Spleen (tissue), 11 donors: ENCODE results near the gene MARCHF2. TPM values are rescaled to one million over a fixed set of nuclear protein-coding genes. Genes with fewer than 3 reads are reported as not detected.

Experiments
- DNase-seq: peaks from one replicate; pipeline ENCODE4 v3.0.0-alpha.2; 2020
- H3K27ac ChIP-seq, 8 donors: fragments of 200-600 bp; sonication (generic) in 7 of 8; 1 replicate in 4 of 8; 2 replicates in 4 of 8; pipeline versions ENCODE4 v1.5.0 to v1.8.0; 2016 to 2021; ENCODE audit warnings: inconsistent platforms in 4 of 8, mild to moderate bottlenecking in 4 of 8, moderate library complexity in 1 of 8
- H3K27me3 ChIP-seq, 7 donors: fragments of 200-600 bp; sonication (generic) in 6 of 7; replicated peaks in 1 of 7; 1 replicate in 4 of 7; 2 replicates in 3 of 7; pipeline versions ENCODE4 v1.5.0 to v1.8.0; 2016 to 2021; ENCODE audit warnings: inconsistent platforms in 3 of 7, mild to moderate bottlenecking in 1 of 7
- H3K36me3 ChIP-seq, 6 donors: fragments of 200-600 bp; sonication (generic) in 5 of 6; 1 replicate in 4 of 6; 2 replicates in 2 of 6; pipeline versions ENCODE4 v1.5.0 to v1.8.0; 2016 to 2021; ENCODE audit warnings: inconsistent platforms in 2 of 6
- H3K4me1 ChIP-seq, 6 donors: fragments of 200-600 bp; sonication (generic) in 5 of 6; 1 replicate in 3 of 6; 2 replicates in 3 of 6; pipeline versions ENCODE4 v1.5.0 to v1.8.0; 2016 to 2021; ENCODE audit warnings: inconsistent platforms in 3 of 6
- H3K4me3 ChIP-seq, 8 donors: fragments of 200-600 bp; sonication (generic) in 7 of 8; 1 replicate in 4 of 8; 2 replicates in 4 of 8; pipeline versions ENCODE4 v1.5.0 to v1.8.0; 2016 to 2021; ENCODE audit warnings: inconsistent platforms in 4 of 8, mild to moderate bottlenecking in 4 of 8, moderate library complexity in 2 of 8
- H3K9me3 ChIP-seq, 8 donors: fragments of 200-600 bp; sonication (generic) in 7 of 8; 1 replicate in 4 of 8; 2 replicates in 4 of 8; pipeline versions ENCODE4 v1.5.0 to v1.8.0; 2016 to 2021; ENCODE audit warnings: inconsistent platforms in 4 of 8
- POLR2A ChIP-seq, 3 donors: fragments of 450-650 bp; IDR thresholded peaks; one replicate each; pipeline ENCODE4 v1.5.1; 2017; ENCODE audit warnings: antibody characterized with exemption in 3 of 3, mild to moderate bottlenecking in 1 of 3
- POLR2AphosphoS5 ChIP-seq, 3 donors: sonication (generic); formaldehyde crosslinking; IDR thresholded peaks; one replicate each; pipeline ENCODE4 v1.5.1; 2017; ENCODE audit warnings: antibody characterized with exemption in 3 of 3
- WGBS, 5 donors: extraction: QIAGEN DNeasy Blood & Tissue Kit in 3 of 5; methylation state at CpG; one replicate each; pipeline versions ENCODE4 v1.1.5 to v1.1.7; 2013 to 2018; 5-methylcytosine and 5-hydroxymethylcytosine counted together
- intact Hi-C: fragments of 100-400 bp; cut with DNase I; formaldehyde crosslinking; loops from one replicate; pipeline ENCODE4 v1.15.0; 2023; ENCODE audit warnings: low total_unique reads
- polyA plus RNA-seq, 3 donors: library from polyadenylated mRNA; stranded (reverse); fragments of 200-250 nt; gene quantifications; one replicate each; pipeline ENCODE4 v1.2.1, GENCODE V29; 2013
- total RNA-seq, 7 donors: library from RNA; depleted of rRNA in 3 of 7; stranded (reverse); fragments of >200 nt in 3 of 7; fragmentation: NEBNext Ultra II Directional in 4 of 7; extraction: Animal tissue kit (Norgen Biotek cat#: 25700) in 4 of 7; gene quantifications; one replicate each; pipeline versions ENCODE4 v1.1.0 to v1.2.1, GENCODE V29; 2016 to 2021
- TF ChIP-seq, protein P1 (sequence below), 11 experiments: fragments of 200-600 bp in 7 of 11; fragments of 450-650 bp in 4 of 11; sonication (generic) in 4 of 11; IDR thresholded peaks in 8 of 11; conservative IDR thresholded peaks in 3 of 11; 1 replicate in 7 of 11; 2 replicates in 4 of 11; pipeline versions ENCODE4 v1.4.0 to v1.8.0; 2016 to 2021; ENCODE audit warnings: antibody characterized with exemption in 11 of 11, inconsistent platforms in 4 of 11, mild to moderate bottlenecking in 1 of 11
- donor health status: healthy with polysubstance abuse.
- donor health status: DM: no; HTN: no; CAD: no; lungs with moderate emphysema.
- donor health status: DM: no; HTN: no; CAD: no.
- donor health status: Bipolar disorder and iron deficiency.
- donor health status: healthy.
- donor health status: DM: no; HTN: no; CAD: no.
- donor health status: DM: yes; HTN: yes; CAD: no.

The MARCHF2 gene
- total and polyA plus RNA-seq, 10 donors, result 33.4 to 212 (median 67.2) TPM

- WGBS, 5 donors, result 64 to 76% (median 71%) methylated on average over 4 of the region's 4 CpGs
Observed at GRCh38 chr19:8477889-8478288, 64.8 kb downstream of the MARCHF2 start.

GRCh38 chr19:8478598-8478997 is 65.5 kb downstream of the MARCHF2 start:
- Histone ChIP-seq H3K27ac (peak overlapping the region in 2 of 8 donors; percentile 7 to 13), H3K36me3 (peaks cover 4 to 98% (median 81%) of the 10 kb centered on the region in 6 donors), H3K4me1 (peaks cover 11 to 88% (median 54%) of the 10 kb centered on the region in 6 donors), H3K4me3 (no peak overlapping the region), H3K9me3 (no peaks in the 10 kb centered on the region), H3K27me3 (no peaks in the 10 kb centered on the region)
- WGBS, 5 donors, result 62 to 92% (median 77%) methylated on average over 3 of the region's 3 CpGs
- intact Hi-C loops, result no loop called here
- TF ChIP-seq, protein P1, sequence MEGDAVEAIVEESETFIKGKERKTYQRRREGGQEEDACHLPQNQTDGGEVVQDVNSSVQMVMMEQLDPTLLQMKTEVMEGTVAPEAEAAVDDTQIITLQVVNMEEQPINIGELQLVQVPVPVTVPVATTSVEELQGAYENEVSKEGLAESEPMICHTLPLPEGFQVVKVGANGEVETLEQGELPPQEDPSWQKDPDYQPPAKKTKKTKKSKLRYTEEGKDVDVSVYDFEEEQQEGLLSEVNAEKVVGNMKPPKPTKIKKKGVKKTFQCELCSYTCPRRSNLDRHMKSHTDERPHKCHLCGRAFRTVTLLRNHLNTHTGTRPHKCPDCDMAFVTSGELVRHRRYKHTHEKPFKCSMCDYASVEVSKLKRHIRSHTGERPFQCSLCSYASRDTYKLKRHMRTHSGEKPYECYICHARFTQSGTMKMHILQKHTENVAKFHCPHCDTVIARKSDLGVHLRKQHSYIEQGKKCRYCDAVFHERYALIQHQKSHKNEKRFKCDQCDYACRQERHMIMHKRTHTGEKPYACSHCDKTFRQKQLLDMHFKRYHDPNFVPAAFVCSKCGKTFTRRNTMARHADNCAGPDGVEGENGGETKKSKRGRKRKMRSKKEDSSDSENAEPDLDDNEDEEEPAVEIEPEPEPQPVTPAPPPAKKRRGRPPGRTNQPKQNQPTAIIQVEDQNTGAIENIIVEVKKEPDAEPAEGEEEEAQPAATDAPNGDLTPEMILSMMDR (IDR thresholded peaks at IDR 0.05 in 8 of 11, conservative IDR thresholded peaks at IDR 0.05 in 3 of 11), result no peak
- TF ChIP-seq POLR2AphosphoS5 (IDR thresholded peaks at IDR 0.05) (no peak), POLR2A (IDR thresholded peaks at IDR 0.05) (no peak)
- DNase-seq, result no peak

More at GRCh38 chr19:8477889-8478288, 64.8 kb downstream of the MARCHF2 start:
- Histone ChIP-seq H3K27me3 (no peaks in the 10 kb centered on the region), H3K4me1 (peaks cover 18 to 88% (median 57%) of the 10 kb centered on the region in 6 donors), H3K36me3 (peaks cover 4 to 98% (median 80%) of the 10 kb centered on the region in 6 donors), H3K27ac (peak overlapping the region in 1 of 8 donors; percentile 13), H3K9me3 (no peaks in the 10 kb centered on the region), H3K4me3 (no peak overlapping the region)
- intact Hi-C loops, result no loop called here
- no peak for DNase-seq
- TF ChIP-seq, protein P1 (IDR thresholded peaks at IDR 0.05 in 8 of 11, conservative IDR thresholded peaks at IDR 0.05 in 3 of 11), result no peak
- TF ChIP-seq POLR2AphosphoS5 (IDR thresholded peaks at IDR 0.05) (no peak), POLR2A (IDR thresholded peaks at IDR 0.05) (no peak)

DNA sequence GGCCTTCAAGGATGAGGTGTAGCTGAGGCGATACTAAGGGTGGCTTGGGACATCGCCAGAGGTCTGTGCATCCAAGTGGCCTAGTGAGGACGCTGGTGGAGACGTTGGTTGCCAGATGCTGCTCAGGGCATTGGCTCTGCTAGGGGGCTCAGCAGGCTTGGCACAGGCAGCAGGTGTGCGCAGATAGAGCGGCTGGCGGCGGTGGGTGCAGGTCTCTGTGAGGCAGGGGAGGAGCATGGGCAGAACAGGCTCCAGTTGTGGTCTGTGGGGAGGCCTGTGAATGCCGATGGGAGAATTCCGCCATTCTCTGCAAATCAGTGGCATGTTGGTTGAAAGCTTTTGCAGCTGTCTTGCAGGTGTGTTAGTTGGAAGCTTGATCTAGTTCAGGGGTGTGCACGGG is 68.1 kb downstream of the MARCHF2 start:
- Histone ChIP-seq H3K27me3 (no peaks in the 10 kb centered on the region), H3K9me3 (no peaks in the 10 kb centered on the region), H3K4me3 (no peak overlapping the region), H3K27ac (peak overlapping the region in 4 of 8 donors; percentile 13 to 44 (median 32)), H3K4me1 (peaks cover 6 to 88% (median 47%) of the 10 kb centered on the region in 6 donors), H3K36me3 (peaks cover 10 to 98% (median 87%) of the 10 kb centered on the region in 6 donors)
- WGBS, 5 donors, result 69 to 85% (median 77%) methylated on average over 11 of the region's 11 CpGs
- peak; percentile 68 for DNase-seq
- intact Hi-C loops, result no loop called here
- TF ChIP-seq POLR2A (IDR thresholded peaks at IDR 0.05) (no peak), POLR2AphosphoS5 (IDR thresholded peaks at IDR 0.05) (peak in 1 of 3 donors; percentile 50)
- TF ChIP-seq, protein P1 (IDR thresholded peaks at IDR 0.05 in 8 of 11, conservative IDR thresholded peaks at IDR 0.05 in 3 of 11), result no peak

DNA sequence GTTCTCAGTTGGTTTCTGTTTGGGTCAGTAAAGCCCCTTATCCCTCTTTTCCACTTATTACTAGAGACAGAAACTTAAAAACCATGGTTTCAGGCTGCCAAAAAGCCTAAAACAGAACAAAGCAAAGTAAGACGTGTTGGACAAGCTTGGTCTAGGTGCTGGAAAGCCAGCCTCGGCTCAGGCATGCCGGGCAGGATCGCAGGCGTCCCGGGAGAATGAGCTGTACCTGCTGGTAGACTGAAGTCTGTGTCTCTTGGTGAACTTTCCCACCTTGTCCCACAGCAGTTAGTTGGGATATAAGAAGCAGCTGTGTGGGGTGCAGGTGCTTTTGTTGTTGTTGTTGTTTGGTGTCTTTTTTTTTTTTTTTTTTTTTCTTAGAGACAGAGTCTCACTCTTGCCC is 68.5 kb downstream of the MARCHF2 start:
- H3K4me1 ChIP-seq, result peaks cover 8 to 88% (median 49%) of the 10 kb centered on the region in 6 donors
- no peaks in the 10 kb centered on the region for H3K27me3 ChIP-seq
- intact Hi-C loops, result no loop called here
- peaks cover 11 to 98% (median 87%) of the 10 kb centered on the region in 6 donors for H3K36me3 ChIP-seq
- WGBS, 5 donors, result 87 to 92% (median 89%) methylated on average over 6 of the region's 6 CpGs
- TF ChIP-seq POLR2A (IDR thresholded peaks at IDR 0.05) (no peak), POLR2AphosphoS5 (IDR thresholded peaks at IDR 0.05) (no peak)
- TF ChIP-seq, protein P1 (IDR thresholded peaks at IDR 0.05 in 8 of 11, conservative IDR thresholded peaks at IDR 0.05 in 3 of 11), result no peak
- no peak overlapping the region for H3K4me3 ChIP-seq
- peak; percentile 53 for DNase-seq
- H3K9me3 ChIP-seq, result no peaks in the 10 kb centered on the region
- H3K27ac ChIP-seq, result peak overlapping the region in 1 of 8 donors; percentile 44
